CD4-positive, alpha-beta T cell treated with Interleukin-21 for 1 hour (primary cell): ENCODE data around the gene FBXO17.
"Not testable (repeated sequence)": the region's sequence is repeated elsewhere in the genome, so short reads cannot be mapped to it uniquely, and the experiment has no call there.

ENCODE experiments used
- DNase-seq: peaks from one replicate; pipeline ENCODE4 v3.0.0-alpha.2; 2020

FBXO17 gene

GRCh38 chr19:38975214-38975860 is at the start of gene FBXO17:
Gene FBXO17, minus strand, starts transcription at chr19:38975742. Its CDS starts 25,423 bp downstream, at chr19:38950319.
- no peak for DNase-seq

GRCh38 chr19:39024875-39025641 is 49.5 kb upstream of the FBXO17 start:
- no peak for DNase-seq

GRCh38 chr19:39021063-39021462 is 45.5 kb upstream of the FBXO17 start:
- DNase-seq: no peak

GRCh38 chr19:39017646-39018045 is 42.1 kb upstream of the FBXO17 start:
- DNase-seq: no peak

- DNase-seq: no peak
Observed at GRCh38 chr19:39017026-39017425, 41.5 kb upstream of the FBXO17 start.

GRCh38 chr19:39014037-39014436 is 38.5 kb upstream of the FBXO17 start:
- no peak for DNase-seq

GRCh38 chr19:39009001-39009400 is 33.5 kb upstream of the FBXO17 start:
- no peak for DNase-seq

GRCh38 chr19:39008137-39008536 is 32.6 kb upstream of the FBXO17 start:
- no peak for DNase-seq

- DNase-seq: no peak
Observed at GRCh38 chr19:39007096-39007495, 31.6 kb upstream of the FBXO17 start.

GRCh38 chr19:39004403-39004802 is 28.9 kb upstream of the FBXO17 start:
- no peak for DNase-seq

GRCh38 chr19:39003796-39004195 is 28.3 kb upstream of the FBXO17 start:
- DNase-seq: no peak

GRCh38 chr19:39003188-39003587 is 27.6 kb upstream of the FBXO17 start:
- DNase-seq: no peak

GRCh38 chr19:39001041-39001440 is 25.5 kb upstream of the FBXO17 start:
- no peak for DNase-seq

- DNase-seq: not testable (repeated sequence)
Observed at GRCh38 chr19:38997576-38997975, 22.0 kb upstream of the FBXO17 start.

GRCh38 chr19:38993271-38993670 is 17.7 kb upstream of the FBXO17 start:
- no peak for DNase-seq

- DNase-seq: no peak
Observed at GRCh38 chr19:38990949-38991697, 15.6 kb upstream of the FBXO17 start.

GRCh38 chr19:38989614-38990013 is 14.1 kb upstream of the FBXO17 start:
- not testable (repeated sequence) for DNase-seq

GRCh38 chr19:38989066-38989605 is 13.6 kb upstream of the FBXO17 start:
- no peak for DNase-seq

GRCh38 chr19:38988627-38989026 is 13.1 kb upstream of the FBXO17 start:
- DNase-seq: not testable (repeated sequence)

GRCh38 chr19:38987745-38988144 is 12.2 kb upstream of the FBXO17 start:
- not testable (repeated sequence) for DNase-seq

- no peak for DNase-seq
Observed at GRCh38 chr19:38985262-38985661, 9.7 kb upstream of the FBXO17 start.

GRCh38 chr19:38980583-38981374 is 5.2 kb upstream of the FBXO17 start:
- no peak for DNase-seq

- DNase-seq: no peak
Observed at GRCh38 chr19:38979812-38980211, 4.3 kb upstream of the FBXO17 start.
